Activated CD8-positive, alpha-beta memory T cell treated with anti-CD3 and anti-CD28 coated beads, Interleukin-2, amount 50 U/mL, for 24 hours (primary cell): ENCODE data around the gene PAPPA.

Experiments
- DNase-seq: peaks from one replicate; pipeline ENCODE4 v3.0.0-alpha.2; 2020; ENCODE audit errors: extremely low read depth

Gene PAPPA

GRCh38 chr9:116349684-116350083, 196.1 kb downstream of the PAPPA start:
- DNase-seq: no peak

GRCh38 chr9:116350213-116350612, 196.6 kb downstream of the PAPPA start:
- no peak for DNase-seq

GRCh38 chr9:116352958-116353357, 199.4 kb downstream of the PAPPA start:
- no peak for DNase-seq

- DNase-seq: no peak
Observed at GRCh38 chr9:116355153-116355921, 201.7 kb downstream of the PAPPA start.

- no peak for DNase-seq
Observed at GRCh38 chr9:116358251-116358650, 204.7 kb downstream of the PAPPA start.

- no peak for DNase-seq
Observed at GRCh38 chr9:116360016-116360415, 206.4 kb downstream of the PAPPA start.

GRCh38 chr9:116360989-116361388, 207.4 kb downstream of the PAPPA start:
- no peak for DNase-seq

GRCh38 chr9:116361547-116361946, 208.0 kb downstream of the PAPPA start:
- no peak for DNase-seq

GRCh38 chr9:116362493-116362892, 208.9 kb downstream of the PAPPA start:
- no peak for DNase-seq

- no peak for DNase-seq
Observed at GRCh38 chr9:116365056-116365471, 211.5 kb downstream of the PAPPA start.

- DNase-seq: no peak
Observed at GRCh38 chr9:116366241-116366640, 212.7 kb downstream of the PAPPA start.

GRCh38 chr9:116368680-116369079, 215.1 kb downstream of the PAPPA start:
- DNase-seq: no peak

GRCh38 chr9:116369706-116370105, 216.1 kb downstream of the PAPPA start:
- DNase-seq: no peak

- DNase-seq: no peak
Observed at GRCh38 chr9:116370556-116370955, 217.0 kb downstream of the PAPPA start.

GRCh38 chr9:116372081-116372673, 218.6 kb downstream of the PAPPA start:
- DNase-seq: no peak

- no peak for DNase-seq
Observed at GRCh38 chr9:116372786-116373185, 219.2 kb downstream of the PAPPA start.

- no peak for DNase-seq
Observed at GRCh38 chr9:116377179-116377798, 223.7 kb downstream of the PAPPA start.

- no peak for DNase-seq
Observed at GRCh38 chr9:116378873-116379272, 225.3 kb downstream of the PAPPA start.

- no peak for DNase-seq
Observed at GRCh38 chr9:116379821-116380220, 226.2 kb downstream of the PAPPA start.

- no peak for DNase-seq
Observed at GRCh38 chr9:116380496-116380995, 227.0 kb downstream of the PAPPA start.

- DNase-seq: no peak
Observed at GRCh38 chr9:116381350-116381749, 227.8 kb downstream of the PAPPA start.

GRCh38 chr9:116382053-116382452, 228.5 kb downstream of the PAPPA start:
- no peak for DNase-seq

GRCh38 chr9:116383133-116383532, 229.5 kb downstream of the PAPPA start:
- DNase-seq: no peak
